Measurements from ENCODE around the gene NLGN1. TPM values are rescaled to one million over a fixed set of nuclear protein-coding genes. Genes with fewer than 3 reads are reported as not detected.

Gene NLGN1
- polyA plus RNA-seq, 1 donor from 2014 or later = 2.7 TPM

DNA sequence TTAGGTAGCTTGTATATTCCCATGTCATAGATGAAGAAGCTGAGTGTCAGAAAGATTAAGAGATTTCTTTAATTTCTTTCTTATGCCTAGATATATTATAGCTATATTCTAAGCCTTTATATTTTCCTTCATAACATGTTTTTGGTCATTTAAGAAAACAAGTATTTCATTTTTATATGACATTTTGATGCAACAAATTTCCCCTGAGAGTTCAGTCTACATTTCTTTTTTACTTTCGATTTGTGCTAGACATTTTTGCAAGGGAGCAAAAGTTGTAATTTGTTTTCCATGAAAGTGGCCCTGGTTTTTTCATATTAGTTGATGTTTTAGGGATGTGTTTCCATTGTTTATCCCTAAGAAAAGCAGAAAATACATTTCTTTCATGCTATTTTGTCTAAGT is 344.9 kb downstream of the NLGN1 start:
- no peaks in the 10 kb centered on the region for H3K36me3 ChIP-seq (ENCODE audit: insufficient read depth, low read length)
- H3K9ac ChIP-seq (ENCODE audit: low read length) = no peak overlapping the region
- no peak overlapping the region for H2AFZ ChIP-seq (ENCODE audit: low read depth, low read length)
- no peaks in the 10 kb centered on the region for H3F3A ChIP-seq (ENCODE audit: insufficient read depth, low read length, poor library complexity, severe bottlenecking)
- no peak overlapping the region for H3K4me2 ChIP-seq (ENCODE audit: low read length)
- TF ChIP-seq TAF1 (IDR thresholded peaks at IDR 0.05; ENCODE audit: low read depth) (no peak), RAD21 (conservative IDR thresholded peaks at IDR 0.05) (no peak), EP300 (conservative IDR thresholded peaks at IDR 0.05; ENCODE audit: poor library complexity, severe bottlenecking) (no peak), POLR2AphosphoS5 (IDR thresholded peaks at IDR 0.05) (no peak), EZH2 (IDR thresholded peaks at IDR 0.05; ENCODE audit: borderline replicate concordance, insufficient read depth, low read length, poor library complexity, severe bottlenecking) (no peak), MXI1 (conservative IDR thresholded peaks at IDR 0.05; ENCODE audit: poor library complexity, severe bottlenecking) (no peak), SMC3 (conservative IDR thresholded peaks at IDR 0.05; ENCODE audit: poor library complexity) (no peak)
- TF ChIP-seq, protein P1, sequence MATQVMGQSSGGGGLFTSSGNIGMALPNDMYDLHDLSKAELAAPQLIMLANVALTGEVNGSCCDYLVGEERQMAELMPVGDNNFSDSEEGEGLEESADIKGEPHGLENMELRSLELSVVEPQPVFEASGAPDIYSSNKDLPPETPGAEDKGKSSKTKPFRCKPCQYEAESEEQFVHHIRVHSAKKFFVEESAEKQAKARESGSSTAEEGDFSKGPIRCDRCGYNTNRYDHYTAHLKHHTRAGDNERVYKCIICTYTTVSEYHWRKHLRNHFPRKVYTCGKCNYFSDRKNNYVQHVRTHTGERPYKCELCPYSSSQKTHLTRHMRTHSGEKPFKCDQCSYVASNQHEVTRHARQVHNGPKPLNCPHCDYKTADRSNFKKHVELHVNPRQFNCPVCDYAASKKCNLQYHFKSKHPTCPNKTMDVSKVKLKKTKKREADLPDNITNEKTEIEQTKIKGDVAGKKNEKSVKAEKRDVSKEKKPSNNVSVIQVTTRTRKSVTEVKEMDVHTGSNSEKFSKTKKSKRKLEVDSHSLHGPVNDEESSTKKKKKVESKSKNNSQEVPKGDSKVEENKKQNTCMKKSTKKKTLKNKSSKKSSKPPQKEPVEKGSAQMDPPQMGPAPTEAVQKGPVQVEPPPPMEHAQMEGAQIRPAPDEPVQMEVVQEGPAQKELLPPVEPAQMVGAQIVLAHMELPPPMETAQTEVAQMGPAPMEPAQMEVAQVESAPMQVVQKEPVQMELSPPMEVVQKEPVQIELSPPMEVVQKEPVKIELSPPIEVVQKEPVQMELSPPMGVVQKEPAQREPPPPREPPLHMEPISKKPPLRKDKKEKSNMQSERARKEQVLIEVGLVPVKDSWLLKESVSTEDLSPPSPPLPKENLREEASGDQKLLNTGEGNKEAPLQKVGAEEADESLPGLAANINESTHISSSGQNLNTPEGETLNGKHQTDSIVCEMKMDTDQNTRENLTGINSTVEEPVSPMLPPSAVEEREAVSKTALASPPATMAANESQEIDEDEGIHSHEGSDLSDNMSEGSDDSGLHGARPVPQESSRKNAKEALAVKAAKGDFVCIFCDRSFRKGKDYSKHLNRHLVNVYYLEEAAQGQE (IDR thresholded peaks at IDR 0.05; ENCODE audit: borderline replicate concordance) = no peak
- TF ChIP-seq, protein P2, sequence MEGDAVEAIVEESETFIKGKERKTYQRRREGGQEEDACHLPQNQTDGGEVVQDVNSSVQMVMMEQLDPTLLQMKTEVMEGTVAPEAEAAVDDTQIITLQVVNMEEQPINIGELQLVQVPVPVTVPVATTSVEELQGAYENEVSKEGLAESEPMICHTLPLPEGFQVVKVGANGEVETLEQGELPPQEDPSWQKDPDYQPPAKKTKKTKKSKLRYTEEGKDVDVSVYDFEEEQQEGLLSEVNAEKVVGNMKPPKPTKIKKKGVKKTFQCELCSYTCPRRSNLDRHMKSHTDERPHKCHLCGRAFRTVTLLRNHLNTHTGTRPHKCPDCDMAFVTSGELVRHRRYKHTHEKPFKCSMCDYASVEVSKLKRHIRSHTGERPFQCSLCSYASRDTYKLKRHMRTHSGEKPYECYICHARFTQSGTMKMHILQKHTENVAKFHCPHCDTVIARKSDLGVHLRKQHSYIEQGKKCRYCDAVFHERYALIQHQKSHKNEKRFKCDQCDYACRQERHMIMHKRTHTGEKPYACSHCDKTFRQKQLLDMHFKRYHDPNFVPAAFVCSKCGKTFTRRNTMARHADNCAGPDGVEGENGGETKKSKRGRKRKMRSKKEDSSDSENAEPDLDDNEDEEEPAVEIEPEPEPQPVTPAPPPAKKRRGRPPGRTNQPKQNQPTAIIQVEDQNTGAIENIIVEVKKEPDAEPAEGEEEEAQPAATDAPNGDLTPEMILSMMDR (IDR thresholded peaks at IDR 0.05; ENCODE audit: poor library complexity, severe bottlenecking) = no peak
- H3K9me2 ChIP-seq (ENCODE audit: insufficient read depth, low read length) = no peaks in the 10 kb centered on the region
- H3K27me3 ChIP-seq (ENCODE audit: insufficient read depth, low read depth, low read length) = no peaks in the 10 kb centered on the region
- no peak overlapping the region for H3K27ac ChIP-seq (ENCODE audit: low read length)
- H3K79me2 ChIP-seq (replicated peaks; ENCODE audit: insufficient read depth, low read length) = no peaks in the 10 kb centered on the region
- no peak overlapping the region for H3K4me3 ChIP-seq (ENCODE audit: low read length)
- no peaks in the 10 kb centered on the region for H4K20me1 ChIP-seq (ENCODE audit: insufficient read depth)
- H3K9me3 ChIP-seq (ENCODE audit: low read length) = no peaks in the 10 kb centered on the region

DNA sequence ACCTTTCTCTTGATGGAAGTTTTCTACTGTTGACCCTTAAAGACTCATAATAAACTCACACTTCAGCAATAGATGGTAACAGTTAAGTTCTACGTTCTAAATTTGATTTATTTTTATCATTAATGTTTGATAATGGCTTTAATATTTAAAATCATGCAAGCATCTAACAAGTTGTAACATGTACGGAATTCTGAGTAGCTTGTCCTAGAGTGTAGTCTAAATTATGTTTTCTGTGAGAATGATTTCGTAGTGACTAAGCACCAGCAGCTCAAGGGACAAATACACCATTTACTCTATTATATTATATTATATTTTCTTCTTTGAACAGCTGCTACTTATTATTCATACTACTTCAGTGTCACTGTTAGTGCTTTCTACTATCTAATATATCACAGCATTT is 345.6 kb downstream of the NLGN1 start:
- H3K79me2 ChIP-seq (replicated peaks; ENCODE audit: insufficient read depth, low read length) = no peaks in the 10 kb centered on the region
- H3K9ac ChIP-seq (ENCODE audit: low read length) = no peak overlapping the region
- no peaks in the 10 kb centered on the region for H3K9me2 ChIP-seq (ENCODE audit: insufficient read depth, low read length)
- H3K27ac ChIP-seq (ENCODE audit: low read length) = no peak overlapping the region
- no peaks in the 10 kb centered on the region for H4K20me1 ChIP-seq (ENCODE audit: insufficient read depth)
- H2AFZ ChIP-seq (ENCODE audit: low read depth, low read length) = no peak overlapping the region
- H3K36me3 ChIP-seq (ENCODE audit: insufficient read depth, low read length) = no peaks in the 10 kb centered on the region
- no peaks in the 10 kb centered on the region for H3F3A ChIP-seq (ENCODE audit: insufficient read depth, low read length, poor library complexity, severe bottlenecking)
- no peaks in the 10 kb centered on the region for H3K9me3 ChIP-seq (ENCODE audit: low read length)
- no peak overlapping the region for H3K4me2 ChIP-seq (ENCODE audit: low read length)
- TF ChIP-seq TAF1 (IDR thresholded peaks at IDR 0.05; ENCODE audit: low read depth) (no peak), EZH2 (IDR thresholded peaks at IDR 0.05; ENCODE audit: borderline replicate concordance, insufficient read depth, low read length, poor library complexity, severe bottlenecking) (no peak), SMC3 (conservative IDR thresholded peaks at IDR 0.05; ENCODE audit: poor library complexity) (no peak), POLR2AphosphoS5 (IDR thresholded peaks at IDR 0.05) (no peak), MXI1 (conservative IDR thresholded peaks at IDR 0.05; ENCODE audit: poor library complexity, severe bottlenecking) (no peak), EP300 (conservative IDR thresholded peaks at IDR 0.05; ENCODE audit: poor library complexity, severe bottlenecking) (no peak)
- TF ChIP-seq, protein P2 (IDR thresholded peaks at IDR 0.05; ENCODE audit: poor library complexity, severe bottlenecking) = no peak
- H3K27me3 ChIP-seq (ENCODE audit: insufficient read depth, low read depth, low read length) = no peaks in the 10 kb centered on the region
- H3K4me3 ChIP-seq (ENCODE audit: low read length) = no peak overlapping the region

All from neural cell (in vitro differentiated cells).